Hepatocyte (in vitro differentiated cells): ENCODE data around the gene FOXO4. TPM values are rescaled to one million over a fixed set of nuclear protein-coding genes. Genes with fewer than 3 reads are reported as not detected.

ENCODE experiments used
- DNase-seq: peaks from one replicate; pipeline ENCODE4 v3.0.0-alpha.2; 2016; ENCODE audit warnings: low spot score
- H2AFZ ChIP-seq: fragments of 200-600 bp; sonication (generic); 2 replicates; pipeline ENCODE4 v1.6.0; 2016; ENCODE audit warnings: antibody characterized with exemption, mild to moderate bottlenecking
- H3K27ac ChIP-seq: fragments of 200-600 bp; sonication (generic); 2 replicates; pipeline ENCODE4 v1.5.1; 2016; ENCODE audit warnings: mild to moderate bottlenecking
- H3K27me3 ChIP-seq: fragments of 200-600 bp; sonication (generic); 2 replicates; pipeline ENCODE4 v1.6.1; 2016
- H3K36me3 ChIP-seq: fragments of 200-600 bp; sonication (generic); replicated peaks from 2 replicates; pipeline ENCODE4 v1.5.1; 2016; ENCODE audit warnings: low read depth; ENCODE audit not compliant: insufficient read depth
- H3K4me1 ChIP-seq: fragments of 200-600 bp; sonication (generic); 2 replicates; pipeline ENCODE4 v1.5.1; 2016; ENCODE audit warnings: mild to moderate bottlenecking, moderate library complexity; ENCODE audit not compliant: insufficient read depth
- H3K4me2 ChIP-seq: fragments of 200-600 bp; sonication (generic); 2 replicates; pipeline ENCODE4 v1.6.0; 2016
- H3K4me3 ChIP-seq: fragments of 200-600 bp; sonication (generic); 2 replicates; pipeline ENCODE4 v1.5.1; 2016; ENCODE audit warnings: mild to moderate bottlenecking
- H3K79me2 ChIP-seq: fragments of 200-600 bp; sonication (generic); 2 replicates; pipeline ENCODE4 v1.6.0; 2017; ENCODE audit warnings: mild to moderate bottlenecking
- H3K9me2 ChIP-seq: fragments of 200-600 bp; sonication (generic); replicated peaks from 2 replicates; pipeline ENCODE4 v1.6.0; 2017; ENCODE audit warnings: mild to moderate bottlenecking; ENCODE audit not compliant: insufficient read depth
- H3K9me3 ChIP-seq: fragments of 200-600 bp; sonication (generic); 2 replicates; pipeline ENCODE4 v1.5.1; 2016; ENCODE audit warnings: low read depth, mild to moderate bottlenecking
- H4K20me1 ChIP-seq: fragments of 200-600 bp; sonication (generic); 2 replicates; pipeline ENCODE4 v1.6.0; 2016; ENCODE audit warnings: mild to moderate bottlenecking; ENCODE audit not compliant: insufficient read depth, poor library complexity, severe bottlenecking
- CTCF ChIP-seq: fragments of 200-600 bp; sonication (generic); IDR thresholded peaks from 2 replicates; pipeline ENCODE4 v1.5.1; 2016; ENCODE audit warnings: antibody characterized with exemption, mild to moderate bottlenecking; ENCODE audit not compliant: poor library complexity
- EZH2 ChIP-seq: fragments of 200-600 bp; sonication (generic); IDR thresholded peaks from 2 replicates; pipeline ENCODE4 v1.6.1; 2016; ENCODE audit warnings: antibody characterized with exemption, mild to moderate bottlenecking, borderline replicate concordance
- EZH2phosphoT487 ChIP-seq: fragments of 200-600 bp; sonication (generic); IDR thresholded peaks from one replicate; pipeline ENCODE4 v1.6.1; 2018; ENCODE audit warnings: antibody characterized with exemption, mild to moderate bottlenecking, low read depth, moderate library complexity; ENCODE audit not compliant: unreplicated experiment, severe bottlenecking
- WGBS: methylation state at CpG from one replicate; pipeline ENCODE4 v1.1.6; 2016; ENCODE audit warnings: low lambda C conversion rate; ENCODE audit errors: missing lambda C conversion rate; 5-methylcytosine and 5-hydroxymethylcytosine counted together
- polyA plus RNA-seq: library from polyadenylated mRNA; unstranded; fragments of >200 nt; fragmentation: Nextera tagmentation; extraction: Ambion mirVana; gene quantifications from 2 replicates; pipeline ENCODE4 v1.2.1, GENCODE V29; 2016
- total RNA-seq: library from RNA; depleted of rRNA; stranded (reverse); fragments of >200 nt; gene quantifications from 2 replicates; pipeline ENCODE4 v1.2.3, GENCODE V29; 2014

FOXO4 gene
- total and polyA plus RNA-seq, 2 experiments from 2014 or later, result 6.3 to 10.8 TPM

DNA sequence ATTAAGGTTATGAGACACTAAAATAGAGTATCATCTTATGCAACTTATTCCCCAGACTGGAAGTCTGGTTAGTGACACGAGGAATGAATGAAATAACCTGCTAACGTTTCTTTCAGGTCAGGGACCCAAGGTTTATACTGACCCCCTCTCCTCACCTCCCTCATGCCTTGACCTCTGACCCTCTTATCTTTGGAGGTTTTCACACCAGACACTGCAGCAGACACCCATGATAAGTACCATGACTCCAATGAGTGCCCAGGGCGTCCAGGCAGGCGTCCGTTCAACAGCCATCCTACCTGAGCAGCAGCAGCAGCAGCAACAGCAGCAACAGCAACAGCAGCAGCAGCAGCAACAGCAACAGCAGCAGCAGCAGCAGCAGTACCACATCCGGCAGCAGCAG lies 44.8 kb downstream of the FOXO4 start:
- H3K4me1 ChIP-seq, result no peaks in the 10 kb centered on the region
- no peaks in the 10 kb centered on the region for H3K9me2 ChIP-seq
- no peaks in the 10 kb centered on the region for H3K27me3 ChIP-seq
- no peak overlapping the region for H3K4me2 ChIP-seq
- no peaks in the 10 kb centered on the region for H3K9me3 ChIP-seq
- DNase-seq, result no peak
- no peaks in the 10 kb centered on the region for H3K79me2 ChIP-seq
- H3K36me3 ChIP-seq, result no peaks in the 10 kb centered on the region
- TF ChIP-seq CTCF (no peak), EZH2phosphoT487 (no peak), EZH2 (no peak)
- no peaks in the 10 kb centered on the region for H4K20me1 ChIP-seq
- WGBS, result 62% methylated on average over 6 of the region's 6 CpGs
- H2AFZ ChIP-seq, result no peak overlapping the region
- no peak overlapping the region for H3K4me3 ChIP-seq
- H3K27ac ChIP-seq, result no peak overlapping the region

- no peaks in the 10 kb centered on the region for H3K9me2 ChIP-seq
- H3K27ac ChIP-seq, result no peak overlapping the region
- no peaks in the 10 kb centered on the region for H3K4me1 ChIP-seq
- no peak for TF ChIP-seq EZH2phosphoT487
- no peak for TF ChIP-seq EZH2
- TF ChIP-seq CTCF, result no peak
- no peak for DNase-seq
- 70% methylated on average over 6 of the region's 6 CpGs for WGBS
- H4K20me1 ChIP-seq, result no peaks in the 10 kb centered on the region
- H3K79me2 ChIP-seq, result no peaks in the 10 kb centered on the region
- no peak overlapping the region for H3K4me2 ChIP-seq
- no peak overlapping the region for H2AFZ ChIP-seq
- H3K9me3 ChIP-seq, result no peaks in the 10 kb centered on the region
- H3K36me3 ChIP-seq, result no peaks in the 10 kb centered on the region
- no peak overlapping the region for H3K4me3 ChIP-seq
- H3K27me3 ChIP-seq, result no peaks in the 10 kb centered on the region
These were observed 47.9 kb downstream of the FOXO4 start for GRCh38 chrX:71143508-71143907.

GRCh38 chrX:71144651-71145050 lies 49.0 kb downstream of the FOXO4 start, which contains the start of gene NLGN3:
NLGN3 (plus strand) TSS chrX:71144841; CDS start chrX:71147750, 2,909 bp downstream.
- Histone ChIP-seq H2AFZ (no peak within 1 kb of the TSS), H3K4me3 (no peak within 1 kb of the TSS)
- 32% methylated on average over 18 of the region's 28 CpGs for WGBS

More at GRCh38 chrX:71144651-71145050, 49.0 kb downstream of the FOXO4 start, which contains the start of gene NLGN3:
- no peaks in the 10 kb centered on the region for H3K36me3 ChIP-seq
- no peak for TF ChIP-seq EZH2
- TF ChIP-seq EZH2phosphoT487, result no peak
- no peak for TF ChIP-seq CTCF
- H3K79me2 ChIP-seq, result no peaks in the 10 kb centered on the region
- H3K27me3 ChIP-seq, result no peaks in the 10 kb centered on the region
- H3K4me2 ChIP-seq, result peak within 1 kb of the TSS; percentile 70
- no peaks in the 10 kb centered on the region for H3K9me2 ChIP-seq
- DNase-seq, result no peak
- no peaks in the 10 kb centered on the region for H3K9me3 ChIP-seq
- no peaks in the 10 kb centered on the region for H4K20me1 ChIP-seq
- no peaks in the 10 kb centered on the region for H3K4me1 ChIP-seq
- no peak within 1 kb of the TSS for H3K27ac ChIP-seq
